NCI-H1930 (cell line): ENCODE results near the gene CNN2.
A peak's percentile ranks its signal among the peaks of the same experiment; 100 is the strongest.
"Not testable (repeated sequence)": the region's sequence is repeated elsewhere in the genome, so short reads cannot be mapped to it uniquely, and the experiment has no call there.

Experiments used
- DNase-seq, 2 experiments: peaks; one replicate each; lab custom pipeline; 2025; lab: John Stamatoyannopoulos, UW

CNN2 gene

DNA sequence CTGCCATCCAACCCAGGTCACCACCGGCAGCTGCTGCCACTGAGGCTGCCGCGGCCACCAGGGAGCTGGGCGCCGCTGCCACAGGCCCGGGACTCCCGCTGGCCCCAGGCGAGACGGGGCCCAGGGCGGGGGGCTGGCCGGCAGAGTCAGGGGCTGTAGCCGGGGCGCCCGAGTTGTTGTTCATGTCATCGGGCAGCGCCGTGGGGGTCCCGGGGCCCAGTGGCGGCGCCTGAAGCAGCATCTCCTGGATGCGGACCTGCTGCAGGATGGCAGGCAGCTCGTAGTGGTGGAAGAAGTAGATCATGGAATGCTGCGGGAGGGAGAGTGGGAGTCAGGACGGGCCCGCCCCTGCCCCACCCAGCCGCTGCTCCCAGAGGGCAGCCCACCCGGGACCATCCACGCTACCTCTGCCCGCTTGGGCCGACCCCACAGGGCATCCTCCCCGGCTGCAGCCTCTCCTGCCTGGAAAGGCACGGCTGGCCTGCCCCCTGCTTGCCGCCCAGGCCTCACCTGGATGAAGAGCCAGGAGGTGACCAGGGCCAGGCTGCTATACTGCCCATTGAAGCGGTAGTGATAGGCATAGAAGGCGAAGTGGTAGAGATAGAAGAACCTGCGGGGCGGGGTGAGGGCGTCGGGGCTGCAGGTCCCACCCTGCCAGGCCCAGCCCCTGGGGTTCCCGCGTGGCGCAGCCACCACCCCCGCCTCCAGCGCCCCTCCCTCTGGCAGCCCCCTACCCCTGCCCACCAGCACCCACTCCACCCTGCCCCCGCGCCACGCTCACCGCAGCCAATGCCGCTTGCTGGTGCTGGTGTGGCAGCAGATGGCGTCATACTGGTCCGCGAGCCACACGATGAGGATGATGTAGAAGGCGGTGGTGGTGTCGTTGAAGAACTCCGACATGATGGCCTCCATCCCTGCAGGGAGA is 15.6 kb upstream of the CNN2 start:
- no peak for DNase-seq

DNA sequence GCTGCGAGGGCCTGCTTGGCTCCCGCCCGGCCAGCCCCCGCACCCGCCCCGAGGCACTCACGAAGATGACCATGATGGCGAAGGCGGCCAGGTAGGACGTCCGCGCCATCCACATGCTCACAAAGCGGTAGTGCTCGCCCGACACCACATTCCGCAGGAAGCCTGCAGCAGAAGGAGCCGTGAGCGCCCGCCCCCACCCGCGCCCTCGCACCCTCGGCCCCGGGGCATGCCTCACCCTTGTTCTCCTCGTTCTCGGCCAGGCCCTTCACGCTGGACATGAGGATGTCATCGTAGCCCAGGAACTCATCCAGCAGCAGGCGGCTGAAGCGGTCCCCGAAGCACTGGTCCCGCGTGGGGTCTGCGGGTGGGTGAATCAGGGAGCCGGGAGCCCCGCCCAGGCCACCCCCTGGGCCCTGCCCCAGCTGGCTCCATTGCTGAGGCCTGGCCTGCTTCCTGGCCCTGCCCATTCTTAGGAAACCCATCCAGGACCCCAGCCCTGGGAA is 14.5 kb upstream of the CNN2 start:
- DNase-seq: no peak

DNA sequence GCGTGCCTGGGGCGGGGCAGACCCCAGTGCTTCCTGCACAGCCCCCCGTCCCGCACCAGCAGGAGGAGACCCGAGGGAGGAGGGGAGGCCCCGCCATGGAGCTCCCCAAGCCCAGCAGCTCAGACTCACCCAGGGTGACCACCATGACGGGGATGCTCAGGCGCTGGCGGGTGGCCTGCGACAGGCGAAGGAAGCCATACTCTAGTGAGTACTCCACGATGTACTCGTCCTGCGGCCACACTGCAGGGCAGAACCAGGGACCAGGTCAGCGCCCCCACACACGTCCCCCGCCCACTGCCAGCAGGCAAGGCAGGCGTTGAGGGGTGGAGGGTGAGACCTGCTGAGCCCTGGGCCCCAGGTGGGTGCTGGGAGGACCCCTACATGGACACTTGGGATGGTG is 14.1 kb upstream of the CNN2 start:
- DNase-seq: no peak

DNA sequence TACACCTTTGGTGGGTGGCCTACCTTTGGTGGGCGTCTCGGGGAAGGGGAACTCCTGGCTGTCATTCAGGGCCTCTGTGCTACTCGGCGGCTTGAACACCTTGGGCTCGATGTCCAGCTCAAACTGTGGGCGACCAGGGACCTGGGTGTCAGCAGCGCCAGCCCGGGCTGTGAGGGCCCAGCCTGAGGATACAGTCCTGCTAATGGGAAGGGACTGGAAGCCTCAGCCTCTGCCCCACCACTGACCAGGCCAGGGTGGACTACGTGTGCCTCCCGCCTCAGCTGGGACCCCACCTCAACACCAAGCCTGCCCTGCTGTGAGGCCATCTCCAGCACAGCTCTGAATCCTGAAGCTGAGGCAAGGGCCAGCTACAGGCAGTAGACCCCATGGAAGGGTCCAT is 13.2 kb upstream of the CNN2 start:
- no peak for DNase-seq

DNA sequence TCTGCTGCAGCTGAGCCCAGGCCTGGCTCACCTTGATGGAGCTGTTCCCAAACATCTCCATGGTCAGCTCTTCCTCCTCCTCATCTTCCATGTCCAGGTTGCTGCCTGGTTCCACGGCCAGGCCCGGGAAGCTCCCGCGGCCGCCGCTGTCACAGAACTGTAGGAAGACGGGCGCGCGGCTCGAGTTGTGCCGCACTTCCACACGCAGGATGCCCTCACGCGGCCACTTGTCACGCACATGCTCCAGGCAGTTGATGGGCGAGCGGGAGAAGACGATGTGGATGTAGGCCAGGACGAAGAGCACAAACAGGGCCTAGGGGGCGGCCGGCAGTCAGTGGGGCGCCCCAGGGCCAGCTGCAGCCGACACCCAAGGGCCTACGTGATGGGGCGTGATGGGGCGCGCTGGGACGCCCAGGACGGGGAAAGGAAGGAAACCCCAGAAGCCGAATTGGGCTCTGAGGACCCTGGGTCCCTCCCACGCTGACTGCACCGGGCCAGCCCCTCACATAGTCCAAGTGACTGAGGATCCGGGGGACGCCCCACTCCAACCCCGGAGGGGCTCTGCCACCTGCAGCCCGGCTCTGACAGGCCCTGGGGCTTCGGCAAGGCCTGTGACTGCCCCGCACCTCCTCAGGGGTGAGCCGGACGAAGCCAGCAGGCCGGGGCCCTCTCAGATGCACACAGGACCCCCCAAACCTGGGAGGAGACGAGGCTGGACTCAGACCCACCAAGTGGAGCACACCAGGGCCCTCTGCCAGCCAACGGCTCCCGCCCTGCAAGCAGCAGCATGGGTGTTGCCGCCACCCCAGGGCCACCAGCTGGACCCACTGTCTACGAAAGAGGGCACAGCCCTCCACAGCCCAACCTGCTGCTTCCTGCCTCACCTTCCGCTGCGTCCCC is 12.0 kb upstream of the CNN2 start:
- no peak for DNase-seq

DNA sequence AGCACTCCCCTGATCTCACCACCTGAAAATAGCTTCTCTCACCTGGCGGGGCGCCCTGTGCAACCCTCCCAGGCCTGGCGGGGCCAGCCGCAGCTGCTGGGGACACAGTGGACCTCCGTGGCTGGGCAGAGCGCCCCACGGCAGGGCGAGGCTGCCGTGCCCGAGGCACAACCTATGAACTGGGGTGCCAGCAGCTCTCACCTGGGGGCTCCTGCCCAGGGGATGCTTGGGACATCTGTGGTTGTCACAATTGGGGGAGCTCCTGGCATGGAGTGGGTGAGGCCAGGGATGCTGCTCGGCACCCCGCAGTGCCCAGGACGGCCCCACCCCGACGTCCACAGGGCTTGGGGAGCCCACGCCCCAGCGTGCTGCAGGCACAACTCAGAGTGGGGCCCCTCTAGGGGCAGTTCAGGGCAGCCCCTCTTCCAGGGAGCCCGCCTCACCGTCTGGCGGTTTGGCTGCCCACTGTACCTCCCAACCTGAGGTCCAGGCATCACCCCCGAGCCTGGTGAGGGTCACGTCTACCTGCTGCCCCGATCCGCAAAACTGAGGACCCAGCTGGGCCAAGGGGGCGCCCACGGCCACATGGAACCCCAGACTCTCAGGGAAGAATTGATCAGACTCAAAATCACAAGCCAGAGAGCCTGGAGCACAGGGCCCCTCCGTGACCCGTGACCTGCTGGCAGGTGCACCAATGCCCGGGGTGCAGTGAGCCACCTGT is 11.2 kb upstream of the CNN2 start:
- no peak for DNase-seq

DNA sequence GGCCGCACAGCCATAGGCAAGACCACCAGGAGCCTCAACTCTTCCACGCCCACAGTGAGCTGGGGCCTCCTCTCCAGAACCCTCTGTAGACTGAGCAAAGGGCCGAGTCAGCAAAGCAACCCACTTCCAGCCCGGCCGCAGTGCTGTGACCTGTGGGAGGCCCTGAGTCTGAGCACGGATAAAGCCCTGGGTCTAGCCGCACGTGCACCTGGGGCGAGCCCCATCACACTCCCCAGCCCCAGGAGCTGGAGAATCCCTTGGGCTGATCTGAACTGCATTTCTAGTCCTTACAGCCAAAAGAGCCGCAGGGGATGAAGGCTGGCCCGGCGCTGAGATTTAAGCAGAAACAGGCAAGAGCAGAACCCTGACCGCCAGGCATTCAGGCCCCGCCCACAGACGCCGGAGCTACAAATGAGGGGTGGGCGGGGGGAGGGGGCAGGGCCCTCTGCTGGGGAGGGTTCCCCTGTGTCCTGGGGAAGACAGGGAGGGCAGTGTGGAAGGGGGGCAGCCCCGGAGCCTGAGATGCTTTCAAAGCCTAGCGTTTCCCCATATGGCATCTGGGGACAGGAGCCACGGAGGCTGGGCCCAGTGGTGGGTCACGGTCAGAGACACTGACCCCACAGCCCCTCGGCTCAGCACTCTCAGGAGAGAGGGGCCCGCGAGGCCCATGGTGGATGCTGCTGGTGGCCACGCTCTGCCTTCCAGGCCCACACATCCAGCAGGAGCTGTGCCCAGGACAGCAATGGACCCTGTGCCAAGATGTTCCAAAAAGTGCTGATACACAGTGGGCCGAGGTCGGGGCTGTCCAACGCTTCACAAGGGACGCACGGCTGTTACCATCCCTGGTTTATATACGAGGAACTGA is 10.4 kb upstream of the CNN2 start:
- no peak for DNase-seq

DNA sequence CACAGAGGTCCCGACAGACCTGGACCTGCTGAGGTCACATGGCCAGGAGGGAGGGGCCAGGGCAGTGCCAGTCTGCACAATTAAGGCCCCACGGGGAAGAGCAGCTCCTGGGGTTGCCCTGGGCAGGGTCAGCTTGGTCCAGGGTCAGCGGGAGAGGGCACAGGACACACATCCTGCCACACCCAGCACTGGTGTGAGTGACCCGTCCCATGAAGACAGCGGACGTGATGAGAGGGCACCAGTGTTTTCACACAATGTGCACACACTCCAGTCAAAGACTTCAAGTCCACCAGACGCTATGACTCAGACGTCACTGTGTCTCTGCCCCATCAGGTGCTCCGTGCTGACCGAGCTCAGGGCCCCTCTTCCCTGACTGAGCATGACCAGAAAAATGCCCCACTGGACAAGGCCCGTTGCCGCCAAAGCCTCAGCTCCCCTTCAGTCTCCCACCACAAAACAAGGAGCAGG is 9.7 kb upstream of the CNN2 start:
- no peak for DNase-seq

DNA sequence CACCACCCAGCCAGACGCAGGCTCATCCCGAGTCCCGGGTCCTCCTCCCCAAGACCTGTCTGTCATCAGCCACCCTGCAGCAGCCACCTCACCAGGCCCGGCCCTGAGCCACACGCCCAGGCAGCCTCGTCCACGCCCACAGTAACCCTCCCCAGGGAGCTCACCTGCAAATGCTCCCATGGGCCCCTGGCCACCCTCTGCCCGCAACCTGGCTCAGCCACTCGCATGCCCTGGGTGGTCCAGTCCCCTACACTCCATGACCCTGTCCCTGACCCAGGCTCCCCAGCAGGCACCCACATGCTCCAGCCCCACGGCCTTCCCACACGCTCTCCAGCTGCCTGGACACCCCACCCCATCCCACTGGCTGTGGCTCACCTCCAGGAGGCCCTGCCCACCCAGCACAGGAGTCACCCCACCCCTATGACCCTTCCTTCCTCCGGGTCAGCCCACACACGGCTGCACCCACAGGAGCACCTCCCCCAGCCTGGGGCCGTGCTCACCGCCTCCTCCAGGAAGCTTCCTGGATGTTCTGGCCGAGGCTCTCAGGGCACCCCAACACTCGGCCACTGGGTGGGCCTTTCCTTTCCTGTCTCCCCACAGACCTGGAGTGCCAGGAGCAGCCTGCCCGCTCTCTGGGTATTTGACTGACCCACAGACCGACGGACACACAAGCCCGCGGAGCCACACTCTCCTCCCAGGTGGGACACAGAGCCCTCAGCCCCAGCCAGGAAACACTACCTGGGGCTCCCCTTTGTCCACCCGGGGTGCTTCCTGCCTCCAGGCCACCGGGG is 9.1 kb upstream of the CNN2 start:
- DNase-seq: no peak

DNA sequence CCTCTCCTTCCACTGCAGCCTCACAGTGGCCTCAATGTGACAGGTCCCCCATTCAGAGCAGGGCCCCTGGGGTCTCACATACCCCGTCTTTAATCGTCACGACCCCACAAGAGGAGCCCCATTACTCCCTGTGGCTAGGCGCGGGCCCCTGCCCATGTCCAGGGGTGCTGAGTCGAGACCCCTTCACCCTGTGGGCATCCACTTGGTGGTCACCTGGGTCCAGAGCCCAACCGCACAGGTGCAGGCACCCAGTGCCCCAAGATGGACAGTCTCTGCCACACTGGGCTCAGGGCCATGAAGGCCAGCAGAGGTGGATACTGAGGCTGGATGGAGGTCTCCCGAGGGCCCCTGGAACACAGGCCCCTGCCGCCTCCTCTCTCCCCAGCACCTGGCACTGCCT is 8.5 kb upstream of the CNN2 start:
- no peak for DNase-seq

DNA sequence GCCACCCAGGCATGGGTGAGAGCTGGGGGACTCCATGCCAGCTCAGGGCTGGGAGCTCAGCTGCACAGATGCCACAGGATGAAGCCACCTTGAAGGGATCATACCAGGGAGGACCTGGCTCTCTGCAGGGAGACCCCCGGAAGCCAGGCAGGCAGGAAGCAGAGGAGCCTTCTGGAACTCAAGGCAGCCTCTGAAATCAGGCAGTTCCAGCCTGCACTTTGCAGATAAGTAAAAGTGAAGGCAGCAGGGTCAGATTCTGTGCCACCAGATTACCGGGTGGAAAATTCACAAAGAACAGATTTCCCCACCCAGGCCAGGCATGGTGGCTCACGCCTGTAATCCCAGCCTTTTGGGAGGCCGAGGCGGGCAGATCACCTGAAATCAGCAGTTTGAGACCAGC is 8.0 kb upstream of the CNN2 start:
- DNase-seq: no peak

DNA sequence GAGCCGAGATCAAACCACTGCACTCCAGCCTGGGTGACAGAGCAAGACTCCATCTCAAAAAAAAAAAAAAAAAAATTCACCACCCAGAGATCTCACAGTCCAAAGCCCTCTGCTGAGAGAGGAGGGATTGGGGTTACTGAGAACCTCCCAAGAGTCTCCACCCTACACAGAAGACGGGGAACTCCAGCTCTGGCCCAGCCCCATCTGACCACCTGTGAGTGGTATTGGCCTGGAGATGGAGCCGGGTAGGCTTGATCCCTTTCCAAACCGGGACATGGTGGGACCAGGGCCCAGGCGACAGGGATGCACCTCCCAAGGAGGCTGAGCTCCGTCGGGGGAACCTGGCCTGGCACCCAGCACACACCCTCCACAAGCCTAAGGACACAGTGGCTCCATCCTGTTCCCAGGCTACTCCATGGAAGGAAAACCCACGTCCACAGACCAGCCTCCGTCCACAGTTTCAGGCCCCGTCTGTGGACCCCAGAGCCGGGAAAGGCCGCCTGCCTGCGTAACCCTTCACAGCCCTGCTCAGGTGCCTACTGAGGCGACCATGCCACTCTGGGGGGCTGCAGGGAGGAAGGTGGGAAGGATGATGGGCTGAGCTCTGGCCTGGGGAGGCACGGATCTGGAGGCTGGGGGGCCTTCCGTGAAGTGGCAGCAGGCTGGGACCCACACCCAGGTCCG is 7.3 kb upstream of the CNN2 start:
- DNase-seq: no peak

DNA sequence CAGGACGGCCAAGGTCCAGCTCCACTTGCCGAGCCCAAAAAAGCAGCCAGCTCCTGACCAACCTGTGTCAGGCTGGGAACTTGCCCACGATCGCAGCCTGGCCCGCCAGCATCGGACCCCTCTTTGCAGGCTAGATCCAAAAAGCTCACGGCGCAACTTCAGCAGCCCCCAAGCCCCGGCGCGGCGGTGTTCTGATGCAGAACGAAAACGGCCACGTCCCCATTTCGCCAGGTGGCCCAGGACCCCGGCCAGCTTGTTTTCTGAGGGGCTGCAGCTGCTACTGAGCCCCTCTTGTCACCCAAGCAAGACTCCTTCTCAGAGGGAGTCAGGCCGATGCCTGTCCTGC is 6.8 kb upstream of the CNN2 start:
- DNase-seq: no peak

DNA sequence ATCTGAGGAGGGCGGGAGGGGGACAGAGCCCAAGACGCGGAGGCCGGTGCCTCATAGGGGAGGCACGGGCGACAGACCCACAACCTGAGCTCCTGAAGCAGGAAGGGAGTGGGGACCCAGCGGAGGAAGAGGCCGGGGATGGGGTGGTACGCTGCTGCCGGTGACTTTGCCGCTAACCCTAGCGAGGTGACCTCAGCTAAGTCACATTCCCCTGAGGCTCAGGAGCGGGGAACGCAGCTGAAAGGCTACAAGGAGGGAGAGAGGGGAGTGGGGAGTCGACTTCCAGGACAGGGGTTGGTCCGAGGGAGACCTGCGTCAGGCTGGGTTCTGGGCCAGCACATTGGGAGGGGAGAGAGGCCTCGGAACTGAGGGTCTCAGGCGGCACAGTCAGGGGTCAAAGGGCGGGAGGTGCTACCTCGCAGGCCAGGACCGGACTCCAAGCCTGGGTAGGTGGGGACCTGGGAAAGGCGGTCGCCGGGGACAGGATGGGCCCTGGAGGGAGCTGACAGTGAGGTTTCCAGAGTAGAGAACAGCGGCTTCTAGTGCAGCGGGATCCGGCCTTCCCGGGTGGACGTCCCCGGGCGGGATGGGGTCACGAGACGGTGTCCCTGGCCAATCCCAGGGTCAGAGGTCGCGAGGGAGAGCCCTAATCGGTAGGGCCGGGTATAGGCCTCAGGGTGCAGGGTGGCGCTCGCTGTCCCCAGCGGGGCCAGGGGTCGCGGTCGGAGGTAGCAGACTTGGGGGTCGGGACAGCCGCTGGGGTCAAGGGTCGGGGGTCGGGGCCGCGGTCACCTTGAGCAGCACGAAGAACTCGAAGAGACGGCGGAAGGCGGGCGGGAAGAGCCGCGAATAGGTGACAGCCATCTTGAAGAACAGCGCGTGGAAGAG is 6.2 kb upstream of the CNN2 start:
- DNase-seq: no peak

DNA sequence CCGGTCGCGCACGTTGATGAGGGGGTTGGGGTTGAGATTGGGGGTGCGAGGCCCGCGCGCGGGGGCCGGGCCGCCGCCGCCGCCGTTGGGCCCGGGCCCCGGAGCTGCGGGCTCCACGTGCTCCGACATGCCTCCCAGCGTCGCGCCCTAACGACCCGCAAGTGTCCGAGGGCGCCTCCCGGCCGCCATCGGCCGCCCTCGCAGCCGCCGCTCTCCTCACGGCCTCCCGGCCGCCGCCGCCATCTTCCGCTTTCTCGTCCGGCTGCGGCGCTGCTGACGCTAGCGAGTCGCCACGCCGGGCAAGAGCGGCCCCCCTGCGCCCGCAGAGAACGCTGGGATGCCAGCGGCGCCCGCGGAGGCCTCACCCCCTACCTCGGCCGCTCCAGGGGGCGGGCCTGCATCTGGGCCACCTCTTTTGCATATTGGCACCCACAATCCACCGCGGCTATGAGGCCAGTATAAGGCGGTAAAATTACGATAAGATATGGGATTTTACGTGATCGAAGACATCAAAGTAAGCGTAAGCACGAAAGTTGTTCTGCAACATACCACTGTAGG is 5.5 kb upstream of the CNN2 start, which contains the start of gene TMEM259:
TMEM259 (minus strand) TSS at position 256 of the 558 bp plus-strand sequence; CDS start at position 129, 127 bp downstream.
- peak; percentile 88 to 94 for DNase-seq

DNA sequence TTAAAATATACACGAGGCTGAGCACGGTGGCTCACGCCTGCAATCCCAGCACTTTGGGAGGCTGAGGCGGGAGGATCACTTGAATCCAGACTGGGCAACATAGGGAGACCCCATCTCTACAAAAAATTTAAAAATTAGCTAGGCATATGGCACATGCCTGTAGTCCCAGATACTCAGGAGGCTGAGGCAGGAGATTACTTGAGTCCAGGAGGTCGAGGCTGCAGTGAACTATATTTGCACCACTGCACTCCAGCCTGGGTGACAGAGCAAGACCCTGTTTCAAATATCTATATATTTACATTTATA is 2.6 kb upstream of the CNN2 start:
- not testable (repeated sequence) for DNase-seq

DNA sequence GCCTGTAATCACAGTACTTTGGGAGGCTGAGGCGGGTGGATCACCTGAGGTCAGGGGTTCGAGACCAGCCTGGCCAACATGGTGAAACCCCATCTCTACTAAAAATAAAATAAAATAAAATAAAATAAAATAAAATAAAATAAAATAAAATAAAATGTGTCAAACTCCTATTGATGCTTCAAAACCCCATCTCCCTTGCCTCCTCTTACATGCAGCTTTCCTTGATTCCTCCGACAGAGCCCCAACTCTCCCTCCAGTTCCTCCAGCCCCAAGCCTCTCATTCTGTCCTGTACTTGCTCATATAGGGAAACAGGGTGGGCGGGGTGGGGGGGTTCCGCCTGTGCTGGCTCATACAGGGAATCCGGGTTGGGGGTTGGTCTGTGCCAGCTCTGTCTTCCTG is 1.3 kb upstream of the CNN2 start:
- not testable (repeated sequence) for DNase-seq
